GM10266 (cell line): Measurements from ENCODE around the gene AUTS2.

ENCODE experiments used
- DNase-seq: peaks from one replicate; pipeline ENCODE4 v3.0.0; 2012; ENCODE audit errors: extremely low spot score
- TF ChIP-seq, protein P1 (sequence below): IDR thresholded peaks from 2 replicates; pipeline ENCODE4 v1.5.1; 2012; ENCODE audit warnings: mild to moderate bottlenecking, low read depth; ENCODE audit not compliant: control insufficient read depth, insufficient read depth; ENCODE audit errors: missing control alignments

The AUTS2 gene

DNA sequence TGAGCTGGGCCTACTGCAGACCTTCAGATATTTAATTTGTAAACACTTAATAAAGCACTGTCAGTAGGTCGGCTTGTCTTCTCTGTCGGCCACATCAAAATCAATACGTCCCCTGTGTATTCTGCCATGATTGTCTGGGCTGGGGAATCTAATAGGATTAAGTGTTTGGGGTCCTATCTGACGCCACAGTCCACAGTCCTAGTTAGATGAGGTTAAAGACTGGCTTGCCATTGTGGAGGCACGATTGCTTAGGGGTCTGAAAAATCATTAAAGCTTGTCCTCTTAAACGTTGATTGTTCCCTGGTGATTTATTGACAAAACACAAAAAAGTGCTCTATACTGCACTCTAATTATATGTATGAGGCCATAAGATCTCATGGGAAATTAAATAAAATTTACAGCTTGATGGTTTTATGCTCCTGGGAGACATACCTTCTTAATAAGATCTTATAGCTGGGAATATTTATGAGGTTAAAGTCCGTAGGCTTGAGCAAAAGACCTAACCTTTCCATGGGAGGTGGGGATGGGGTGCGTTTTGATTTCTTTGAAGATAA lies 883.4 kb downstream of the AUTS2 start:
- no peak for DNase-seq
- TF ChIP-seq, protein P1, sequence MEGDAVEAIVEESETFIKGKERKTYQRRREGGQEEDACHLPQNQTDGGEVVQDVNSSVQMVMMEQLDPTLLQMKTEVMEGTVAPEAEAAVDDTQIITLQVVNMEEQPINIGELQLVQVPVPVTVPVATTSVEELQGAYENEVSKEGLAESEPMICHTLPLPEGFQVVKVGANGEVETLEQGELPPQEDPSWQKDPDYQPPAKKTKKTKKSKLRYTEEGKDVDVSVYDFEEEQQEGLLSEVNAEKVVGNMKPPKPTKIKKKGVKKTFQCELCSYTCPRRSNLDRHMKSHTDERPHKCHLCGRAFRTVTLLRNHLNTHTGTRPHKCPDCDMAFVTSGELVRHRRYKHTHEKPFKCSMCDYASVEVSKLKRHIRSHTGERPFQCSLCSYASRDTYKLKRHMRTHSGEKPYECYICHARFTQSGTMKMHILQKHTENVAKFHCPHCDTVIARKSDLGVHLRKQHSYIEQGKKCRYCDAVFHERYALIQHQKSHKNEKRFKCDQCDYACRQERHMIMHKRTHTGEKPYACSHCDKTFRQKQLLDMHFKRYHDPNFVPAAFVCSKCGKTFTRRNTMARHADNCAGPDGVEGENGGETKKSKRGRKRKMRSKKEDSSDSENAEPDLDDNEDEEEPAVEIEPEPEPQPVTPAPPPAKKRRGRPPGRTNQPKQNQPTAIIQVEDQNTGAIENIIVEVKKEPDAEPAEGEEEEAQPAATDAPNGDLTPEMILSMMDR = no peak

DNA sequence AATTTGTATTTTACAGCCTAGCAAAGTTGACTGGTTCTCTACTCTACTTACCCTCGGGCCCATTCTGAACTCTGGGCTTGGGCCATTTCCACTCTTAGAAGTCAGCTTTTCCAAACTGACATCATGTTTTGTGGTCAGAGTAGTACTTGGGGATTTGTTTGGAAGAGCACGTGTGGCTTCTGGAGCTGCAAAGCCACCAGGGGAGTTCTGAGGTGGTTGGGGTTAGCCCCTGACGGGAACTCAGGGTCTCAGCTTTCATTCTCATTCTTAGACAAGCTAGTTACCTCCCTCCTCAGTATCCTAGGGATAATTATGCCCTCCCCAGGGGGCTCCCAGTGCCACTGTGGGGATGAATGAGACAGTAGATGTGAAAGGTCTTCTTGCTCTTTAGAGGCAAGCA lies 886.0 kb downstream of the AUTS2 start:
- TF ChIP-seq, protein P1 = no peak
- DNase-seq = no peak

DNA sequence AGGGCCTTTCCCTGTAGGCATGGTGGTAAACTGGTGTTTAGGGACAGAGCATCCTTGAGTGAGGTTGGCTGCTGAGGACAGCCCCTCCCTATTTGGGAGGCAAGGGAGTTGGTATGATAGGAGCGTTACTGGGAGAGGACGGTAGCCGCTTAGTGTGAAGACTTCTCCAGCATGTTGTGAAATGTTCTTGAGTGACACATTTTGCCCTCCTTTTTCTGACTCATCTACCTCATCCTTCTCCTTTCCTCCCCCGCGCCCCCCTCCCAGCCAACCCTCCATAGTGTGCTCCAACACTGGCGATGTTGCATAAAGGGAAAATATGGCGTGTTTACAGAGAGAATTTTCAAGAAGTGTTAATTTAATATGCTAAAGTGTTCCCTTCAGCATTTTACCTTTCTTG lies 888.7 kb downstream of the AUTS2 start:
- TF ChIP-seq, protein P1 = no peak
- DNase-seq = no peak

DNA sequence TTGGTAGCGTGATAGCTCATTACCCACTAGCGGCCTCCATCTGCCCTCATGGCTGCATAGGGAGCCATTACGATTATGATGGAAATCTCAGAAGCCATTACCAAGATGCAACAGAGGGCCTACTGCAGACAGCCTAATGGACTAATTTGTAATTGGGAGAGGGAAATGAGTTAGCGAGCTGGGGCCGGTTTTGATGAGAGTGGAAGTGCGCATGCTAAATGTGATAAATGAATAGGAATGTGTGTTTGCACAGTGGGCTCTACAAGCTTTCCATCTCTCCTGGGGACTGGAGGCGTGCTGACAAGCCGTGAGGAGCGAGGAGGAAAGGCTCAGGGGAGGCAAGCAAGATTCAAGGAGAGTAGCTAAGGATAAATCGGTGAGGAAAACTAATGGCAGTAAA lies 889.2 kb downstream of the AUTS2 start:
- no peak for DNase-seq
- TF ChIP-seq, protein P1 = no peak

DNA sequence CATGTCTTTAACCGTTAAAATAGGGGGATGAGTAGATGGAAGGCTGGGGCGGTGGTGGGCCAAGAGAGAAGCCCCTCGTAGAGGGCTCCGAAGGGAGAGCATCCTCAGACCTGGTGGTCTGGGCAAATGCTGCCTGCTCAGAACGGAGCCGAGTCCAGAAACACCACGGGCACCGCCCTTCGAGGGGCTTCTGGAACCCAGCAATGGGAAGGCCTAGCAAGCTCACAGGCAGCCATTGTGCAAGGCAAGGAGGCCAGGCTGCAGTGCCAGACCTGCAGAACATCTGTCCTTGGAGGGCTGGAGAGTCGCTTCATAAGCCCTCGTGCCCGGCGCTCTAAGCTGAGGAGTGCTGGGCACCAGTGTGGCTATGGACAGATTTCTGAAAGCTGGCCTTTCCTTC lies 889.6 kb downstream of the AUTS2 start:
- DNase-seq = no peak
- TF ChIP-seq, protein P1 = no peak

DNA sequence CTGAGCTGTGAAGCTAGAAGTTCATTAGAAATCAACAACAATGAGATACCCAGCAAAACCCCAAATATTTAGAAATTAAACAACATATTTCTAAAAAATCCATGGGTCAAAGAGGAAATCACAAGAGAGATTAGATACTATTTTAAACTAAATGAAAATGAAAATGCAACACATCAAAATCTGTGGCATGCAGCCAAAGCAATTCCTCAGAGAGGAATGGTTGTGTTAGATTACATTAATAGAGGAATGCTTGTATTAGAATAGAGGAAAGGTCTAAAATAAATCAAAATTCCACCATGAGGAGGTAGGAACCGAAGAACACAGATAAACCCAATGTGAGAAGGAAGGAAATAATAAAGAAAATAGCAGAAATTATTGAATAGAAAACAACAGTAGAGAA lies 891.5 kb downstream of the AUTS2 start:
- DNase-seq = no peak
- TF ChIP-seq, protein P1 = no peak

DNA sequence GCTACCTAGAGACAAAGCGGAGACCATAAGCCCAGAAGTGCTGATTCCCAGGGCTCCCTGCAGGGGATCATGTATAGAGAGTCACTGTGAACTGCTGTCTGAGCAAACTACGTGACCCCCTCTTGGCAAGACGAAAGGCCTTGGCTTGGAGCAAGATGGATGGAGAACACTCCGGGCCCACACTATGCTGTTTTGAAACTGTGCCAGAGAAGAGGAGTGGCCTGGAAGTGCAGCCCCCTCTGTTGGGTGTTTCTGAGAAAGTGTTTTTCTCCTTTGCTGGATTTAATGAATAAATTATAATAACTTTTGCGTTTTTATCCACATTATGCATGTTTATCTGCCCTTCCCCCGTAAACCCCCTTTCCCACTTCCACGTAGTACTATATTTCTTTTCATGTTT lies 894.4 kb downstream of the AUTS2 start:
- TF ChIP-seq, protein P1 = no peak

More for the DNA sequence above, 894.4 kb downstream of the AUTS2 start:
- DNase-seq = no peak
